ENCODE data around the gene ZNF414. TPM values are rescaled to one million over a fixed set of nuclear protein-coding genes. Genes with fewer than 3 reads are reported as not detected.

Gene ZNF414
- total RNA-seq, 2 experiments from 2014 or later = 8.7 to 47.5 TPM

GRCh38 chr19:8466018-8466417, 47.9 kb downstream of the ZNF414 start:
- TF ChIP-seq EZH2phosphoT487 (IDR thresholded peaks at IDR 0.05; ENCODE audit: borderline replicate concordance, low read depth, low read length) (no peak), CTCF (conservative IDR thresholded peaks at IDR 0.05; ENCODE audit: low read length) (no peak)
- H3K9me2 ChIP-seq (ENCODE audit: insufficient read depth, low read length) = no peaks in the 10 kb centered on the region
- intact Hi-C loops (cut with micrococcal nuclease; ENCODE audit: unreplicated experiment) = no loop called here
- H3K79me2 ChIP-seq (ENCODE audit: insufficient read depth, low read depth, low read length) = peaks cover 58% of the 10 kb centered on the region
- no peaks in the 10 kb centered on the region for H3K9me3 ChIP-seq (ENCODE audit: low read length)
- no TSS peak for BruUV-seq (replicated peaks)
- H4K20me1 ChIP-seq (ENCODE audit: insufficient read depth, low read length) = peaks cover 16% of the 10 kb centered on the region
- H3K27ac ChIP-seq (ENCODE audit: low read depth, low read length, poor library complexity, severe bottlenecking) = no peak overlapping the region
- no peak overlapping the region for H3K4me2 ChIP-seq (ENCODE audit: low read length)
- no peak overlapping the region for H3K4me3 ChIP-seq (ENCODE audit: low read depth, low read length, poor library complexity, severe bottlenecking)
- no peak for DNase-seq (ENCODE audit: low spot score)
- no peak overlapping the region for H2AFZ ChIP-seq (ENCODE audit: low read length)
- H3K36me3 ChIP-seq (ENCODE audit: insufficient read depth, low read length) = peaks cover 100% of the 10 kb centered on the region
- ChIA-PET CTCF (ENCODE audit: unreplicated experiment) (no interaction called here), POLR2A (interaction anchor here (0.6 kb wide), 1 partner anchor 106 kb away, joined by 4 read pairs; no protein-coding TSS in a partner anchor)
- peaks cover under 1% of the 10 kb centered on the region for H3K4me1 ChIP-seq (ENCODE audit: insufficient read depth, low read length, poor library complexity, severe bottlenecking)

GRCh38 chr19:8463365-8463764, 50.6 kb downstream of the ZNF414 start:
- intact Hi-C loops (cut with micrococcal nuclease; ENCODE audit: unreplicated experiment) = no loop called here
- ChIA-PET POLR2A (interaction anchor here (0.6 kb wide), 1 partner anchor 89 kb away, joined by 3 read pairs; no protein-coding TSS in a partner anchor), CTCF (ENCODE audit: unreplicated experiment) (no interaction called here)
- peaks cover 100% of the 10 kb centered on the region for H3K36me3 ChIP-seq (ENCODE audit: insufficient read depth, low read length)
- BruUV-seq (replicated peaks) = no TSS peak
- no peaks in the 10 kb centered on the region for H3K9me2 ChIP-seq (ENCODE audit: insufficient read depth, low read length)
- no peak overlapping the region for H3K27ac ChIP-seq (ENCODE audit: low read depth, low read length, poor library complexity, severe bottlenecking)
- H4K20me1 ChIP-seq (ENCODE audit: insufficient read depth, low read length) = peaks cover 33% of the 10 kb centered on the region
- no peak for DNase-seq (ENCODE audit: low spot score)
- H3K4me1 ChIP-seq (ENCODE audit: insufficient read depth, low read length, poor library complexity, severe bottlenecking) = peaks cover 14% of the 10 kb centered on the region
- peaks cover 85% of the 10 kb centered on the region for H3K79me2 ChIP-seq (ENCODE audit: insufficient read depth, low read depth, low read length)
- H3K4me3 ChIP-seq (ENCODE audit: low read depth, low read length, poor library complexity, severe bottlenecking) = no peak overlapping the region
- H2AFZ ChIP-seq (ENCODE audit: low read length) = no peak overlapping the region
- H3K4me2 ChIP-seq (ENCODE audit: low read length) = no peak overlapping the region
- no peaks in the 10 kb centered on the region for H3K9me3 ChIP-seq (ENCODE audit: low read length)
- no peak for TF ChIP-seq CTCF (conservative IDR thresholded peaks at IDR 0.05; ENCODE audit: low read length)
- TF ChIP-seq EZH2phosphoT487 (IDR thresholded peaks at IDR 0.05; ENCODE audit: borderline replicate concordance, low read depth, low read length) = no peak

- intact Hi-C loops (cut with micrococcal nuclease; ENCODE audit: unreplicated experiment) = no loop called here
- no peak overlapping the region for H3K27ac ChIP-seq (ENCODE audit: low read depth, low read length, poor library complexity, severe bottlenecking)
- POLR2A ChIA-PET = interaction anchor here (0.7 kb wide), 1 partner anchor 48 kb away, joined by 3 read pairs; no protein-coding TSS in a partner anchor
- no peak overlapping the region for H2AFZ ChIP-seq (ENCODE audit: low read length)
- H4K20me1 ChIP-seq (ENCODE audit: insufficient read depth, low read length) = peaks cover 41% of the 10 kb centered on the region
- no peak for TF ChIP-seq CTCF (conservative IDR thresholded peaks at IDR 0.05; ENCODE audit: low read length)
- TF ChIP-seq EZH2phosphoT487 (IDR thresholded peaks at IDR 0.05; ENCODE audit: borderline replicate concordance, low read depth, low read length) = no peak
- peaks cover 100% of the 10 kb centered on the region for H3K36me3 ChIP-seq (ENCODE audit: insufficient read depth, low read length)
- DNase-seq (ENCODE audit: low spot score) = no peak
- no peak overlapping the region for H3K4me3 ChIP-seq (ENCODE audit: low read depth, low read length, poor library complexity, severe bottlenecking)
- no peaks in the 10 kb centered on the region for H3K9me3 ChIP-seq (ENCODE audit: low read length)
- H3K4me2 ChIP-seq (ENCODE audit: low read length) = no peak overlapping the region
- BruUV-seq (replicated peaks) = no TSS peak
- peaks cover 20% of the 10 kb centered on the region for H3K4me1 ChIP-seq (ENCODE audit: insufficient read depth, low read length, poor library complexity, severe bottlenecking)
- peaks cover 92% of the 10 kb centered on the region for H3K79me2 ChIP-seq (ENCODE audit: insufficient read depth, low read depth, low read length)
- no peaks in the 10 kb centered on the region for H3K9me2 ChIP-seq (ENCODE audit: insufficient read depth, low read length)
- CTCF ChIA-PET (ENCODE audit: unreplicated experiment) = no interaction called here
Observed at GRCh38 chr19:8462571-8462970, 51.4 kb downstream of the ZNF414 start.

Data from OCI-LY7 (cell line).